ENCODE data around the gene USP40.
A peak's percentile ranks its signal among the peaks of the same experiment; 100 is the strongest.

Gene USP40

DNA sequence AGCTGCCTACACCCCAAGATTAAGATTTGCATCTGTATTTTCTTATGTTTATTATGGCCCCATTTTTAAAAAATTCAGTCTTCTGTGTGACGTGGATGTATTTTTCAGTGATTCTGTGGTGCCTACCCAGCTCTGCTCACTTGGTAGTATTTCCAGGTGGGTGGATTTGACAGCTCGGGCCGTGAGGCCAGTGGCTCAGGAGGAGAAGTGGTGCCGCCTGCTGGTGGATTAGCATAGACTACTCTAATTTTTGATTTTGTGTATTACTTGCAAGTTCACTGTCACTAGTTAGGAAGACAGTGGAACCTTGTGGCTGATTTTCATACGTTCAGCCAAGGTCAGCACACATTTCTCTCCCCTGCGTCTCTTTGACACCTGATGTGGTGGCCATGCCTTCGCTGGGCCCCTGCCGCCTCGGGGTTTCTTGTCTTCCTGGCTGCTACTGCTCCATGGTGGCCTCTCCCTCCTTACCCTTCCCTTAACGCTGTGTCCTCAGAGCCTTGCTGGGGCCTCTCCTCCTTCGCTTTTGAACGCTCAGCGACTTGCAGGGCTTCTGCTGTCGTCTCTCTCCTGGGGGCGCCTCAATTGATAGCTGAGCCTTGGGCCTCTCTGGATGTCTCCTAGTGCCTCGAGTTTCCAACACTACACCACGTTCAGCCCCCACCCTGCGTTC, 122.9 kb downstream of the USP40 start:
- peaks cover 0 to 68% of the 10 kb centered on the region in 2 experiments; a peak in 1 of 3 replicates for H3K36me3 ChIP-seq (ENCODE audit: control insufficient read depth in 2 of 2, insufficient read depth in 1 of 2, low read length in 2 of 2)
- POLR2A ChIA-PET = no interaction called here
- TF ChIP-seq ZNF660 (tag by site-specific recombination; IDR thresholded peaks at IDR 0.05) (no peak), ZNF514 (tag by site-specific recombination; IDR thresholded peaks at IDR 0.05) (no peak), ZNF114 (tag by site-specific recombination; IDR thresholded peaks at IDR 0.05) (no peak), SETDB1 (IDR thresholded peaks at IDR 0.05; ENCODE audit: insufficient read length, low read length) (no peak), ZSCAN23 (tag by site-specific recombination; IDR thresholded peaks at IDR 0.05) (no peak), KLF10 (tag by site-specific recombination; IDR thresholded peaks at IDR 0.05) (no peak), MYNN (tag by site-specific recombination; IDR thresholded peaks at IDR 0.05; ENCODE audit: borderline replicate concordance) (no peak), ZNF654 (tag by site-specific recombination; IDR thresholded peaks at IDR 0.05; ENCODE audit: low read depth) (peak; percentile 82), SP7 (tag by site-specific recombination; IDR thresholded peaks at IDR 0.05) (no peak), ZFP37 (tag by site-specific recombination; IDR thresholded peaks at IDR 0.05) (no peak), IKZF3 (tag by site-specific recombination; IDR thresholded peaks at IDR 0.05) (no peak), ZNF350 (tag by site-specific recombination; IDR thresholded peaks at IDR 0.05) (no peak), ZNF837 (tag by site-specific recombination; IDR thresholded peaks at IDR 0.05) (no peak), ZNF530 (tag by site-specific recombination; IDR thresholded peaks at IDR 0.05; ENCODE audit: low read depth) (no peak), ZBTB17 (tag by site-specific recombination; IDR thresholded peaks at IDR 0.05) (no peak), ZNF629 (tag by site-specific recombination; IDR thresholded peaks at IDR 0.05) (no peak), SP2 (tag by site-specific recombination; IDR thresholded peaks at IDR 0.05) (no peak)
- TF ChIP-seq, protein P1, sequence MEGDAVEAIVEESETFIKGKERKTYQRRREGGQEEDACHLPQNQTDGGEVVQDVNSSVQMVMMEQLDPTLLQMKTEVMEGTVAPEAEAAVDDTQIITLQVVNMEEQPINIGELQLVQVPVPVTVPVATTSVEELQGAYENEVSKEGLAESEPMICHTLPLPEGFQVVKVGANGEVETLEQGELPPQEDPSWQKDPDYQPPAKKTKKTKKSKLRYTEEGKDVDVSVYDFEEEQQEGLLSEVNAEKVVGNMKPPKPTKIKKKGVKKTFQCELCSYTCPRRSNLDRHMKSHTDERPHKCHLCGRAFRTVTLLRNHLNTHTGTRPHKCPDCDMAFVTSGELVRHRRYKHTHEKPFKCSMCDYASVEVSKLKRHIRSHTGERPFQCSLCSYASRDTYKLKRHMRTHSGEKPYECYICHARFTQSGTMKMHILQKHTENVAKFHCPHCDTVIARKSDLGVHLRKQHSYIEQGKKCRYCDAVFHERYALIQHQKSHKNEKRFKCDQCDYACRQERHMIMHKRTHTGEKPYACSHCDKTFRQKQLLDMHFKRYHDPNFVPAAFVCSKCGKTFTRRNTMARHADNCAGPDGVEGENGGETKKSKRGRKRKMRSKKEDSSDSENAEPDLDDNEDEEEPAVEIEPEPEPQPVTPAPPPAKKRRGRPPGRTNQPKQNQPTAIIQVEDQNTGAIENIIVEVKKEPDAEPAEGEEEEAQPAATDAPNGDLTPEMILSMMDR (tag by site-specific recombination; IDR thresholded peaks at IDR 0.05) = peak; percentile 69
- TF ChIP-seq, protein P2, sequence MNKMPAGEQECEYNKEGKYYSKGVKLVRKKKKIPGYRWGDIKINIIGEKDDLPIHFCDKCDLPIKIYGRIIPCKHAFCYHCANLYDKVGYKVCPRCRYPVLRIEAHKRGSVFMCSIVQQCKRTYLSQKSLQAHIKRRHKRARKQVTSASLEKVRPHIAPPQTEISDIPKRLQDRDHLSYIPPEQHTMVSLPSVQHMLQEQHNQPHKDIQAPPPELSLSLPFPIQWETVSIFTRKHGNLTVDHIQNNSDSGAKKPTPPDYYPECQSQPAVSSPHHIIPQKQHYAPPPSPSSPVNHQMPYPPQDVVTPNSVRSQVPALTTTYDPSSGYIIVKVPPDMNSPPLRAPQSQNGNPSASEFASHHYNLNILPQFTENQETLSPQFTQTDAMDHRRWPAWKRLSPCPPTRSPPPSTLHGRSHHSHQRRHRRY (tag by site-specific recombination; IDR thresholded peaks at IDR 0.05) = no peak
- TF ChIP-seq, protein P3, sequence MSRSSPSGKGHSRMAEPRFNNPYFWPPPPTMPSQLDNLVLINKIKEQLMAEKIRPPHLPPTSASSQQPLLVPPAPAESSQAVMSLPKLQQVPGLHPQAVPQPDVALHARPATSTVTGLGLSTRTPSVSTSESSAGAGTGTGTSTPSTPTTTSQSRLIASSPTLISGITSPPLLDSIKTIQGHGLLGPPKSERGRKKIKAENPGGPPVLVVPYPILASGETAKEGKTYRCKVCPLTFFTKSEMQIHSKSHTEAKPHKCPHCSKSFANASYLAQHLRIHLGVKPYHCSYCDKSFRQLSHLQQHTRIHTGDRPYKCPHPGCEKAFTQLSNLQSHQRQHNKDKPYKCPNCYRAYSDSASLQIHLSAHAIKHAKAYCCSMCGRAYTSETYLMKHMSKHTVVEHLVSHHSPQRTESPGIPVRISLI (tag by site-specific recombination; IDR thresholded peaks at IDR 0.05) = no peak
- TF ChIP-seq, protein P4, sequence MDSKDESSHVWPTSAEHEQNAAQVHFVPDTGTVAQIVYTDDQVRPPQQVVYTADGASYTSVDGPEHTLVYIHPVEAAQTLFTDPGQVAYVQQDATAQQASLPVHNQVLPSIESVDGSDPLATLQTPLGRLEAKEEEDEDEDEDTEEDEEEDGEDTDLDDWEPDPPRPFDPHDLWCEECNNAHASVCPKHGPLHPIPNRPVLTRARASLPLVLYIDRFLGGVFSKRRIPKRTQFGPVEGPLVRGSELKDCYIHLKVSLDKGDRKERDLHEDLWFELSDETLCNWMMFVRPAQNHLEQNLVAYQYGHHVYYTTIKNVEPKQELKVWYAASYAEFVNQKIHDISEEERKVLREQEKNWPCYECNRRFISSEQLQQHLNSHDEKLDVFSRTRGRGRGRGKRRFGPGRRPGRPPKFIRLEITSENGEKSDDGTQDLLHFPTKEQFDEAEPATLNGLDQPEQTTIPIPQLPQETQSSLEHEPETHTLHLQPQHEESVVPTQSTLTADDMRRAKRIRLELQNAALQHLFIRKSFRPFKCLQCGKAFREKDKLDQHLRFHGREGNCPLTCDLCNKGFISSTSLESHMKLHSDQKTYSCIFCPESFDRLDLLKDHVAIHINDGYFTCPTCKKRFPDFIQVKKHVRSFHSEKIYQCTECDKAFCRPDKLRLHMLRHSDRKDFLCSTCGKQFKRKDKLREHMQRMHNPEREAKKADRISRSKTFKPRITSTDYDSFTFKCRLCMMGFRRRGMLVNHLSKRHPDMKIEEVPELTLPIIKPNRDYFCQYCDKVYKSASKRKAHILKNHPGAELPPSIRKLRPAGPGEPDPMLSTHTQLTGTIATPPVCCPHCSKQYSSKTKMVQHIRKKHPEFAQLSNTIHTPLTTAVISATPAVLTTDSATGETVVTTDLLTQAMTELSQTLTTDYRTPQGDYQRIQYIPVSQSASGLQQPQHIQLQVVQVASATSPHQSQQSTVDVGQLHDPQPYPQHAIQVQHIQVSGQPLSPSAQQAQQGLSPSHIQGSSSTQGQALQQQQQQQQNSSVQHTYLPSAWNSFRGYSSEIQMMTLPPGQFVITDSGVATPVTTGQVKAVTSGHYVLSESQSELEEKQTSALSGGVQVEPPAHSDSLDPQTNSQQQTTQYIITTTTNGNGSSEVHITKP (tag by site-specific recombination; IDR thresholded peaks at IDR 0.05) = peak; percentile 62
- TF ChIP-seq, protein P5, sequence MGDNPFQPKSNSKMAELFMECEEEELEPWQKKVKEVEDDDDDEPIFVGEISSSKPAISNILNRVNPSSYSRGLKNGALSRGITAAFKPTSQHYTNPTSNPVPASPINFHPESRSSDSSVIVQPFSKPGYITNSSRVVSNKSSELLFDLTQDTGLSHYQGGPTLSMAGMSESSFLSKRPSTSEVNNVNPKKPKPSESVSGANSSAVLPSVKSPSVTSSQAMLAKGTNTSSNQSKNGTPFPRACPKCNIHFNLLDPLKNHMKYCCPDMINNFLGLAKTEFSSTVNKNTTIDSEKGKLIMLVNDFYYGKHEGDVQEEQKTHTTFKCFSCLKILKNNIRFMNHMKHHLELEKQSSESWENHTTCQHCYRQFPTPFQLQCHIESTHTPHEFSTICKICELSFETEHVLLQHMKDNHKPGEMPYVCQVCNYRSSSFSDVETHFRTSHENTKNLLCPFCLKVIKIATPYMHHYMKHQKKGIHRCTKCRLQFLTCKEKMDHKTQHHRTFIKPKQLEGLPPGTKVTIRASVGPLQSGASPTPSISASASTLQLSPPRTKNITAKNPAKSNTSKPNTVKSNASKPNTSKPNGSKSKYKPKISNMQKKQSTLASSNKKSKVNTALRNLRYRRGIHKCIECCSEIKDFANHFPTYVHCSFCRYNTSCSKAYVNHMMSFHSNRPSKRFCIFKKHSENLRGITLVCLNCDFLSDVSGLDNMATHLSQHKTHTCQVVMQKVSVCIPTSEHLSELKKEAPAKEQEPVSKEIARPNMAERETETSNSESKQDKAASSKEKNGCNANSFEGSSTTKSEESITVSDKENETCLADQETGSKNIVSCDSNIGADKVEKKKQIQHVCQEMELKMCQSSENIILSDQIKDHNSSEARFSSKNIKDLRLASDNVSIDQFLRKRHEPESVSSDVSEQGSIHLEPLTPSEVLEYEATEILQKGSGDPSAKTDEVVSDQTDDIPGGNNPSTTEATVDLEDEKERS (tag by site-specific recombination; IDR thresholded peaks at IDR 0.05) = no peak
- TF ChIP-seq, protein P6, sequence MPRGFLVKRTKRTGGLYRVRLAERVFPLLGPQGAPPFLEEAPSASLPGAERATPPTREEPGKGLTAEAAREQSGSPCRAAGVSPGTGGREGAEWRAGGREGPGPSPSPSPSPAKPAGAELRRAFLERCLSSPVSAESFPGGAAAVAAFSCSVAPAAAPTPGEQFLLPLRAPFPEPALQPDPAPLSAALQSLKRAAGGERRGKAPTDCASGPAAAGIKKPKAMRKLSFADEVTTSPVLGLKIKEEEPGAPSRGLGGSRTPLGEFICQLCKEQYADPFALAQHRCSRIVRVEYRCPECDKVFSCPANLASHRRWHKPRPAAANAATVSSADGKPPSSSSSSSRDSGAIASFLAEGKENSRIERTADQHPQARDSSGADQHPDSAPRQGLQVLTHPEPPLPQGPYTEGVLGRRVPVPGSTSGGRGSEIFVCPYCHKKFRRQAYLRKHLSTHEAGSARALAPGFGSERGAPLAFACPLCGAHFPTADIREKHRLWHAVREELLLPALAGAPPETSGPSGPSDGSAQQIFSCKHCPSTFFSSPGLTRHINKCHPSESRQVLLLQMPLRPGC (tag by site-specific recombination; IDR thresholded peaks at IDR 0.05) = no peak
- TF ChIP-seq, protein P7, sequence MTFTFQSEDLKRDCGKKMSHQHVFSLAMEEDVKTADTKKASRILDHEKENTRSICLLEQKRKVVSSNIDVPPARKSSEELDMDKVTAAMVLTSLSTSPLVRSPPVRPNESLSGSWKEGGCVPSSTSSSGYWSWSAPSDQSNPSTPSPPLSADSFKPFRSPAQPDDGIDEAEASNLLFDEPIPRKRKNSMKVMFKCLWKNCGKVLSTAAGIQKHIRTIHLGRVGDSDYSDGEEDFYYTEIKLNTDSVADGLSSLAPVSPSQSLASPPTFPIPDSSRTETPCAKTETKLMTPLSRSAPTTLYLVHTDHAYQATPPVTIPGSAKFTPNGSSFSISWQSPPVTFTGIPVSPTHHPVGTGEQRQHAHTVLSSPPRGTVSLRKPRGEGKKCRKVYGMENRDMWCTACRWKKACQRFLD (tag by site-specific recombination; IDR thresholded peaks at IDR 0.05) = no peak

More for the DNA sequence above, 122.9 kb downstream of the USP40 start:
- no peak overlapping the region for H3K4me3 ChIP-seq (ENCODE audit: low read depth, low read length)
- H3K9me3 ChIP-seq (ENCODE audit: control insufficient read depth, insufficient read depth, low read depth, low read length) = no peaks in the 10 kb centered on the region
- no peaks in the 10 kb centered on the region for H3K4me1 ChIP-seq (ENCODE audit: control insufficient read depth, insufficient read depth, low read length)
- H3K27ac ChIP-seq (ENCODE audit: extremely low read depth, low read depth, low read length) = no peak overlapping the region
- CTCF ChIA-PET = interaction anchor here (0.6 to 3.7 kb wide), 33 partner anchors 9 to 1942 kb away, joined by 3 to 36 read pairs (median 3); partner anchors contain the start of genes ATG16L1, SAG and UGT1A5

Data from HEK293 (cell line).